Stimulated activated naive CD8-positive, alpha-beta T cell treated with anti-CD3 and anti-CD28 coated beads, Interleukin-15, amount 100 ng/mL, for 72 hours (primary cell): ENCODE data around the gene FAM110A.
"Not testable (repeated sequence)": the region's sequence is repeated elsewhere in the genome, so short reads cannot be mapped to it uniquely, and the experiment has no call there.

Experiments
- ATAC-seq: fragments of 150-1000 bp; cut with Tn5 transposase; 2 replicates; pipeline ENCODE4 v1.10.0; 2021; ENCODE audit warnings: mild to moderate bottlenecking, moderate library complexity
- DNase-seq, 2 donors: peaks; one replicate each; pipeline ENCODE4 v3.0.0; 2021 to 2022
- H3K27ac Mint-ChIP-seq, 2 donors: one replicate each; pipeline ENCODE4 v1.8.0; 2022; ENCODE audit warnings: mild to moderate bottlenecking in 2 of 2, mixed read lengths in 2 of 2, moderate library complexity in 2 of 2
- H3K27me3 Mint-ChIP-seq: one replicate; pipeline ENCODE4 v1.8.0; 2022; ENCODE audit warnings: mixed read lengths
- H3K4me1 Mint-ChIP-seq: one replicate; pipeline ENCODE4 v1.8.0; 2022; ENCODE audit warnings: mild to moderate bottlenecking, mixed read lengths
- H3K4me3 Mint-ChIP-seq, 2 donors: one replicate each; pipeline ENCODE4 v1.8.0; 2022; ENCODE audit warnings: mild to moderate bottlenecking in 2 of 2, mixed read lengths in 2 of 2, moderate library complexity in 1 of 2
- H3K9me3 Mint-ChIP-seq, 2 donors: one replicate each; pipeline ENCODE4 v1.8.0; 2022; ENCODE audit warnings: mixed read lengths in 2 of 2

FAM110A gene

DNA sequence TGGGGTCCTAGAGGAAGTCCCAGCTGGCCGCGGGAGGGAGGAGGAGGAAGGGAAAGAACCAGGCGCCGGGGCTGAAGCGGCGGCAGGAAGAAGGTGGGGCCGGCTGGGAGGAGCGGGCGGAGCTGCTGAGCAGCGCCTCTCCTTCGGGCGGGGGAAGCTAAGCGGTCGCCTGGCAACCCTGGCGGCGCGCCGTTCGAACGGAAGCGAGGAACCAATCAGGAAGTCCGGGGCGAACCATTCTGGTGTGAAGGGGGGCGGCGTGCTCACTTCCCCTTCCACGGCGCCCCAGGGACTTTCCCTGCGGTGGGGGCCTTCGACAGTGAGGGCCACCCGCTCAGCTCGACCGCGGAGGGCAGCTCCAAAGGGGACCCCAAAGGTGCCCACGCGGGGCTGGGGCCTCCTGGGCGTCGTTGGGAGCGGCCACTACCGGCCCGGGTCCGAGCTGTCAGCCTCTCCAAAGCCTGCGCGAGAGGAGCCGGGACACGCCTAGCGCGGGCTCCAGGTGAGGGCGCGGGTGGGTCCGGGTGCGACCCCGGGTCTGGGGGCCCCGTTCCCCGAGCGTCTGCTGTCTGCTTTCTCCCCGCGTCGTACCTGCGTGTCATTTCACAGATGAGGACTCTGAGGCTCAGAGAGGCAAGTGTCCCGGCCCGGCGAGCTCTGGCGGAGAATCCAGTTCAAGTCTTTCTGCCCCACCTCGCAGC is at the start of gene FAM110A:
FAM110A (plus strand) TSS at position 266 of the 701 bp plus-strand sequence. CDS start 11,090 bp downstream, outside the sequence.
- H3K4me3 Mint-ChIP-seq, result peak within 1 kb of the TSS; percentile 78 to 97
- DNase-seq, result peak; percentile 92 to 95
- H3K27me3 Mint-ChIP-seq, result no peaks in the 10 kb centered on the region
- ATAC-seq, result peak; percentile 94
- peak within 1 kb of the TSS; percentile 87 to 91 for H3K27ac Mint-ChIP-seq
- peaks cover 52% of the 10 kb centered on the region for H3K4me1 Mint-ChIP-seq
- H3K9me3 Mint-ChIP-seq, result peaks cover 0 to 4% of the 10 kb centered on the region in 2 donors

DNA sequence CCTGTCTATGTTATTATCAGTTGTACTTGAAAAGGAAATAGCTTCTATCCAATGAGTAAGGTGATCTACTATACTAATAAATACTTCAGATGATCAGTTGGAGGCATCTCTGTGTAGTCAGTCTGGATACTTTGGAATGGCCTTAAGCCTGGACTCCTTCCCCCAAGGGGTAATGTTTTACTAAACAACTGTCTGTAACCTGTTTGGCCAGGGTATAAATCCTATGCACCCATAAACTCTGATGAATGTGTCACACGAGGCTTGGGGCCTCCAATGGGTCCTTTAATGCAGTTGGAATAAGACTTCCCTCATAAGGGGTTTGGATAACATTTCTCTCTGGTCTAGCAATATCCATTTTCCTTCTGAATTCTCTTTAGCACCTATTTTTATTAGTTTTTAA is 45.7 kb upstream of the FAM110A start:
- H3K9me3 Mint-ChIP-seq, result peaks cover 49 to 56% of the 10 kb centered on the region in 2 donors
- DNase-seq, result no peak
- ATAC-seq, result no peak
- peaks cover 47% of the 10 kb centered on the region for H3K27me3 Mint-ChIP-seq
- H3K4me1 Mint-ChIP-seq, result no peaks in the 10 kb centered on the region
- H3K27ac Mint-ChIP-seq, result no peak overlapping the region
- H3K4me3 Mint-ChIP-seq, result no peak overlapping the region

DNA sequence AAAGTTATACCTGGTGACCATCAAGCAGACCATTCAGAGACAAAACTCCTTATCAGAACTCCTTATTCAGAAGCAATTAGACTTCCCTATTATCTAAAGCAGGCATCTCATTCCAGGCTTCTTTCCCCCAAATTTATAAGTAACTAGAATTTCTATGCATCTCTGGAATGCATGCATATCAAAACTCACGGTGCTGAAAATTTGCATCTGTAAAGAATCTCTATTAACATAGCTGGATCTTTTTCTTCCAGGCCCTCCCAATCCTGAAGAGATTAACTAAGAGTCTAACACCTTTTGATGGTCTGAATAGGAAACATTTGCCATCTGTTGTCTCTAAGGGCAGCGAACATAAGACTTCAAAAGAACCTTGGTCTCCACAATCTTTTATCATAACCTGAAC is 42.5 kb upstream of the FAM110A start:
- Mint-ChIP-seq H3K4me1 (no peaks in the 10 kb centered on the region), H3K27ac (no peak overlapping the region), H3K27me3 (peaks cover 58% of the 10 kb centered on the region), H3K4me3 (no peak overlapping the region), H3K9me3 (peaks cover 28 to 32% of the 10 kb centered on the region in 2 donors)
- ATAC-seq, result no peak
- DNase-seq, result no peak

- no peak overlapping the region for H3K27ac Mint-ChIP-seq
- peaks cover 47% of the 10 kb centered on the region for H3K27me3 Mint-ChIP-seq
- peaks cover 21 to 32% of the 10 kb centered on the region in 2 donors for H3K9me3 Mint-ChIP-seq
- no peak for ATAC-seq
- H3K4me1 Mint-ChIP-seq, result no peaks in the 10 kb centered on the region
- no peak for DNase-seq
- H3K4me3 Mint-ChIP-seq, result no peak overlapping the region
Measured at GRCh38 chr20:792248-792647, 41.3 kb upstream of the FAM110A start.

DNA sequence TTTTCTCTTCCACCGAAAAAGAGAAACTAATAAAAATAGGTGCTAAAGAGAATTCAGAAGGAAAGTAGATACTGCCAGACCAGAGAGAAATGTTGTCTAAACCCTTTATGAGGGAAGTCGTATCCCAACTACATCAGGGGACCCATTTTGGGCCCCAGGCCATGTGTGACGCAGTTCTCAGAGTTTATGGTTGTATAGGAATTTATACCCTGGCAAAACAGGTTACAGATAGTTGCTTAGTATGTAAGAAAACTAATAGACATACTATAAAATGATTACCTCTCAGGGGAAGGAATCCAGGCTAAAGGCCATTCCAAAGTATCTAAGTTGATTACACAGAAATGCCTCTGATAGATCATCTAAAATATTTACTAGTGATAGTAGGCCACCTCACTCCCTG is 36.6 kb upstream of the FAM110A start:
- Mint-ChIP-seq H3K9me3 (peaks cover 8 to 16% of the 10 kb centered on the region in 2 donors), H3K4me3 (no peak overlapping the region), H3K4me1 (no peaks in the 10 kb centered on the region), H3K27ac (no peak overlapping the region), H3K27me3 (peaks cover 28% of the 10 kb centered on the region)
- DNase-seq, result no peak
- ATAC-seq, result no peak

- not testable (repeated sequence) for H3K4me1 Mint-ChIP-seq, H3K27ac Mint-ChIP-seq, ATAC-seq, H3K4me3 Mint-ChIP-seq, DNase-seq, H3K9me3 Mint-ChIP-seq
- peaks cover 19% of the 10 kb centered on the region for H3K27me3 Mint-ChIP-seq
Measured at GRCh38 chr20:798746-799145, 34.8 kb upstream of the FAM110A start.

- DNase-seq, H3K9me3 Mint-ChIP-seq, H3K4me3 Mint-ChIP-seq, H3K4me1 Mint-ChIP-seq, H3K27ac Mint-ChIP-seq, ATAC-seq: not testable (repeated sequence)
- peaks cover 14% of the 10 kb centered on the region for H3K27me3 Mint-ChIP-seq
Measured at GRCh38 chr20:800026-800425, 33.5 kb upstream of the FAM110A start.

GRCh38 chr20:801678-802077 is 31.8 kb upstream of the FAM110A start:
- ATAC-seq (no peak), DNase-seq (no peak)
- peaks cover 14% of the 10 kb centered on the region for H3K27me3 Mint-ChIP-seq
- no peaks in the 10 kb centered on the region for H3K4me1 Mint-ChIP-seq
- H3K27ac Mint-ChIP-seq, result no peak overlapping the region
- H3K4me3 Mint-ChIP-seq, result no peak overlapping the region
- H3K9me3 Mint-ChIP-seq, result peaks cover 7 to 8% of the 10 kb centered on the region in 2 donors

DNA sequence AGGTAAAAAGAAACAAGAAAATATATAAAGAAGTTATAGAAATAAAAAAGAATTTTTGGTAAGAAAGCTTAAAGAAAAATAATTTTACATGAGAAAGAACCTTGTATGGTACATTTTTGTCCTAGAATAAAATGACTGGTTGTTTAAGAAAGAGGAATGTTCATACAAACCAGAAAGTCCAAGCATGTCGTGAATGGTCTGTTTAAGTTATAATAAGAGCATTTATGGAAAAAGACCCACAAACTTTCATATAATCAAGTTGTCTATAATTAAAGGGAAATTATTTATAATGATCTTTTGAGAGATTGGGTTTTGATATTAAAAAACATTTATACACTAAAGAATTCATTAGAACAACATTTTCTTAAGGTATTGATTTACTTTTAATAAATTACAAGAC is 27.8 kb upstream of the FAM110A start:
- Mint-ChIP-seq H3K4me3 (no peak overlapping the region), H3K27ac (no peak overlapping the region), H3K9me3 (peaks cover 7 to 8% of the 10 kb centered on the region in 2 donors), H3K4me1 (no peaks in the 10 kb centered on the region), H3K27me3 (peaks cover 18% of the 10 kb centered on the region)
- DNase-seq (no peak), ATAC-seq (no peak)

DNA sequence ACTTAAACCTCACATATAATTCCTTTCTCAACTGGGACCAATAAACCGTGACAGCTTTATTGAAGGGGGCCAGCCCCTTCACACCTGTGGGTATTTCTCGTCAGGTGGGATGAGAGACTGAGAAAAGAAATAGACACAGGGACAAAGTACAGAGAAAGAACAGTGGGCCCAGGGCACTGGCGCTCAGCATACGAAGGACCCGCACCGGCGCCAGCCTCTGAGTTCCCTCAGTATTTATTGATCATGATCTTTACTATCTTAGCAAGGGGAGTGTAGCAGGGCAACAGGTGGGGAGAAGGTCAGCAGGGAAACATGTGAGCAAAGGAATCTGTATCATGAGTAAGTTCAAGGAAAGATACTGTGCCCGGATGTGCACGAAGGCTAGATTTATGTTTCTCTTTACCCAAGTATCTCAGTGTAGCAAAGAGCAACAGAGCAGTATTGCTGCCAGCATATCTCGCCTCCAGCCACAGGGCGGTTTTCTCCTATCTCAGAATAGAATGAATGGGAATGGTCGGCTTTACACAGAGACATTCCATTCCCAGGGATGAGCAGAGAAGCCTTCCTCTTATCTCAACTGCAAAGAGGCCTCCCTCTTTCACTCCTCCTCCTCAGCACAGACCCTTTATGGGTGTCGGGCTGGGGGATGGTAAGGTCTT is 21.6 kb upstream of the FAM110A start:
- peaks cover 18% of the 10 kb centered on the region for H3K27me3 Mint-ChIP-seq
- not testable (repeated sequence) for H3K9me3 Mint-ChIP-seq, DNase-seq, H3K4me3 Mint-ChIP-seq, ATAC-seq, H3K4me1 Mint-ChIP-seq, H3K27ac Mint-ChIP-seq

GRCh38 chr20:812435-812814 is 21.1 kb upstream of the FAM110A start:
- ATAC-seq, H3K4me1 Mint-ChIP-seq, H3K9me3 Mint-ChIP-seq, H3K27ac Mint-ChIP-seq, DNase-seq, H3K4me3 Mint-ChIP-seq: not testable (repeated sequence)
- H3K27me3 Mint-ChIP-seq, result peaks cover 18% of the 10 kb centered on the region

GRCh38 chr20:813390-813789 is 20.1 kb upstream of the FAM110A start:
- Mint-ChIP-seq H3K4me3 (no peak overlapping the region), H3K4me1 (peaks cover 6% of the 10 kb centered on the region), H3K9me3 (no peaks in the 10 kb centered on the region), H3K27me3 (peaks cover 18% of the 10 kb centered on the region), H3K27ac (no peak overlapping the region)
- DNase-seq (no peak), ATAC-seq (no peak)

GRCh38 chr20:815226-815625 is 18.3 kb upstream of the FAM110A start:
- DNase-seq, result no peak
- peaks cover 11% of the 10 kb centered on the region for H3K27me3 Mint-ChIP-seq
- no peaks in the 10 kb centered on the region for H3K9me3 Mint-ChIP-seq
- no peak for ATAC-seq
- H3K4me3 Mint-ChIP-seq, result no peak overlapping the region
- no peak overlapping the region for H3K27ac Mint-ChIP-seq
- H3K4me1 Mint-ChIP-seq, result peaks cover 6% of the 10 kb centered on the region

DNA sequence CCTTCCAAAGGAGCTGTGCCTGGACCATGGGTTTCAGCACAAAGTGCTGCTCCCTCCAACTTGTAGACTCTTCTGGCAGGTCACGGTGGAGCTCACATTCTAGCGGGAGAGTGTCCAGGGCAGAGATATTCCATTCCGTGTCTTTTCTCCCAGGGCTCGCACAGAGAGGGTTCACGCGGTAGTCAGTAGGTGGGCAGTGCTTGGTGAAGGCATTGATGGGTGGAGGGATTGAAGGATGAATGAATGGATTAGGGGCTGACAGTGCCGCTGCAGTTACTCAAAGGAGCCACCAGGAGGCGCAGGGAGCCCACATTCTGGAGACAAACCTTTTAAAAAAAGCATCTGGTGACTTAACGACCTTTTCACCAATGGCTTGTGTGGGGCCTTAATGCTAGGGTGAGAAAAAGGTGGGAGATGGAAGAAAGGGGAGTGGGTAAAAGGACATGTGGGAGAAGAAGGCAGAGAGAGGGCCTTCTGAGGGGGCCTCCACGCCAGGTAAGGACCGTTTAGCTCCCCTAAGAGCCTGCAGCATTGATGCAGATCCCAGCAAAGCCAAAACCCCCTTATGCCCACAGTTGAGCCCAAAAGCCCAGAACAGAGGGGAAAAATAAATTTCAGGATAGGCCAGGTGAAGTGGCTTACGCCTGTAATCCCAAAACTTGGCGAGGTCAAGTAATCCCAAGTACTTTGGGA is 17.5 kb upstream of the FAM110A start:
- peak; percentile 64 to 68 for DNase-seq
- Mint-ChIP-seq H3K27me3 (peaks cover 9% of the 10 kb centered on the region), H3K27ac (no peak overlapping the region), H3K9me3 (no peaks in the 10 kb centered on the region), H3K4me3 (no peak overlapping the region), H3K4me1 (peaks cover 6% of the 10 kb centered on the region)
- ATAC-seq, result peak; percentile 40

DNA sequence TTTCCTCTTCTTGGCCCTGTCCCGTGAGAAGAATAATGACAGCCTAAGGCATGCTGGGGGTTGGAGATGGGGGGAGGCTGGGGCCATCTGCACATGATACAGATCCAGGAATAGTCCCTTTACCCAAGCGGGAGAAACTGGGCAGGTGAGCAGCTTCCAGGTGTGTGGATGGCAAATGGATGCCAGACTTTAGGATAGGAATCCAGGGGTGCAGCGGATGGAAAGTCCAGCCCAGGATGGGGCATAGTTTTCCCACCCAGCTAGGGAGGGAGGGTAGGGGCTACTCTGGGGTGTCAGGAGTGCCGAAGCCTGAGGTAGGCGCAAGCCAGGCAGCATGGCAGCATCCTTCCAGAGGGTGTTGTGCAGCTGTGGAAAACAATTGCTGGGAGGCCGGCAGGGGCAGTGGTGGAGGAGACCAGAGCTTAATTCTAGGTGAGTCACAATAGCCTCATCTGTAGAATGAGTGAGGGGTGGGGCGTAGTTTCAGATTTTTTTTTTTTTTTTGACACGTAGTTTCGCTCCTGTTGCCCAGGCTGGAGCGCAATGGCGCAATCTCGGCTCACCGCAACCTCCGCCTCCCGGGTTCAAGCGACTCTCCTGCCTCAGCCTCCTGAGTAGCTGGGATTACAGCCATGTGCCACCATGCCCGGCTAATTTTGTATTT is 15.4 kb upstream of the FAM110A start:
- ATAC-seq (peak; percentile 33), DNase-seq (no peak)
- no peaks in the 10 kb centered on the region for H3K27me3 Mint-ChIP-seq
- no peaks in the 10 kb centered on the region for H3K9me3 Mint-ChIP-seq
- H3K4me1 Mint-ChIP-seq, result peaks cover 6% of the 10 kb centered on the region
- H3K4me3 Mint-ChIP-seq, result no peak overlapping the region
- H3K27ac Mint-ChIP-seq, result peak overlapping the region in 1 of 2 donors; percentile 55
